Stimulated activated CD8-positive, alpha-beta memory T cell treated with anti-CD3 and anti-CD28 coated beads, Interleukin-2, amount 100 ng/mL, for 48 hours (primary cell): ENCODE data around the gene NFRKB.
A peak's percentile ranks its signal among the peaks of the same experiment; 100 is the strongest.
"Not testable (repeated sequence)": the region's sequence is repeated elsewhere in the genome, so short reads cannot be mapped to it uniquely, and the experiment has no call there.

Source experiments
- DNase-seq, 2 donors: peaks; one replicate each; pipeline ENCODE4 v3.0.0-alpha.2; 2020; ENCODE audit warnings: low read depth in 2 of 2

The NFRKB gene

DNA sequence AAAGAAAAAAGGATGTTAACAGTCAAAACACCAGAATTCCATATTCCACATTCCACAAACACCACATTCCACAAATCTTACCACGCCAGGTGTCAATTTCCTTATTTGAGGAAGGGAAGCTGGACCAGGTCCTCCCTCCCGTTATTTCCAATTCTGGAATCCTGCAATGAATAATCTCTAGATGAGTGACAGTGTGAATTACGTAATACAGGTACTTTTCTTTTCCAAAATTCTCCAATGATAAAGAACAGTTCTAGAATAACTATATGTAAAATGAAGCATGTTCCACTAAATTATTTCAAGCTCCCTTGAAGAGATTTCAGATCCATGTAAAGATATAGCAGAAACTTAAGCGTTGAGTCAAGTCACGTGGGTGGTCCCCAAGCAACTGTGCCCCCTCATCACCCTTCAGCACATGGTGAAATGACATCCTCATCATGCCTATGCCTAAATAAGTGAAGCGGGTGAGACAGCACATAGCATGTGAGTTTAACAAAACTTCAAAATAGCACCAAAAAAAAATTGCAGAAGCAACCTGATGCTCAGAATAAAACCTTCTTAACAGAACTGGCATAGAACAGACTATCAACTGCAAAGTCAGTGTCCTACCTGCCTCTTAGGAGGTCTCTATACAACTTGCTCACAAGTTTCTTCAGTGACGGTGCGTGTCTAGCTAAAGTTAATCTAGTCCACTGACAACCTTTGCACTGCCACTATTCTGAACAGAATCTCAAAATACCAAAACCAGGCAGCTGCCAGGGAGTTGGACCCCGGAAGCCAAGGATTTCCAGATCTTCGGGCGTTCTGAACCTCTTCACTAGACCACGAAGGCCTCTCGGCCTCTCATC, 876 bp downstream of the NFRKB start:
- DNase-seq = no peak

DNA sequence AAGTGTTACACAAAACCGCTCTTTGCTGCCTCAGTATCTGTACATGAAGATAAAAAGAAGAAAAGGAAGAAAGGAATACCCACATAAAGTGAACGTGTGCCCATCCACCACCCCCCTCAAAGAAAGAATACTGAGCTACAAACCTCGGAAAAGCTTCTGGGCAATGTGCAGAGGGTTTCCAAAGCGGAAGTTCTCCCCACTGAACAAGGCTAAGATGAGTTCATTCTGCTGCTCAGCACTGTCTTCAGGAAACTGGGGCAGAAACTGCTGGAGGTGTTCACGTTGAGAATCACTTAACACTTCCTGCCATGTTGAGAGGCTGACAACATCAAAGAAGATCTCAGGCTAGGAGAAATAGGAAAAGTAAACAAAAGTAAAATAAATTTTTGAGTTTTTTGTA, 6.9 kb downstream of the NFRKB start:
- no peak for DNase-seq

- no peak for DNase-seq
Measured at GRCh38 chr11:129885381-129885780, 10.0 kb downstream of the NFRKB start.

DNA sequence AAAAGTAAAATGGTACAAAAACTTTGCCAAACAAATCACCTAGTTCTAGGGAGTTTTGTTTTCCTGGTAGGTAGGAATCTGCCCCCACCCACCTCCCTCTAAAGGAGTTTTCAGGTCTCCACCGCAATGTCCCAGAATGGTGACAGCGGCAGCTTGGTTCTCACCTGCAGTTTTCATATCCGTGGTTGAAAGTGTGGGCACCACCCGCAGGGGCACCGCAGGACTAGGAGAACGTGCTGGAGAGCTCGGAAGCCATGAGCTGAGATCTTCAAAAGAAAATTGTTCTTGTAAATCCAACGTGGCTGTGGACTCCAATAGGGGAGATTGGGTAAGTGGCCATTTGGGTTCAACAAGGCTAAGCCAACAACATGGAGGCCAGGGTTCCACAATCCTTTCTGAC, 10.8 kb downstream of the NFRKB start:
- DNase-seq = no peak

DNA sequence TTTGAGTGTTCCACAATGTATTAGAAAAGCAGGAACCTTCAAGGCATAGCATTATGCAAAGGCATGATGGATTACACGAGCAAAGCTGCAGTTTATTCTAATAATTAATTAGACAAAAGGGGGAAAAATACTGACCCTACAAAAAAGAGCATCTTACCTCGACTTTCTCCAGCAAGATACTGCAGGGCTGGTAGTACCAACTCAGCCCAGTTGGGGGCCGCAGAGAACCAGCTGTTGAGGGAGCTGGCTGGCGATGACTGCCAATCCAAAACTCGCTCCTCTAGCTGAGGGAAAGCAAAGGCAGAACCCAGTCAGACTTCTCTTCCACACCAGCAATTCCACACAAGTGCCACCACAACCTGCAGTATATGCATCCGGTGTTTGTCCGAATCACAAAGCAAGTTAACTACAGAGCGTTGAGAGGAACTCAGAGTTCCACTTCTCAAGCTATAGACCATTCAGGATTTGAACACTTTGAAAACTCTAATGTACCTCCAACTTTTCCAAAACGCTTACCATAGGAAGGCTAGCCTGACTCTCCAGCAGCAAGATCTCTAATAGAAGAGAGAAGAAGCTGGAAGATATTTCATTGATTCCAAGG, 13.7 kb downstream of the NFRKB start:
- peak in 1 of 2 donors; percentile 32 for DNase-seq

- no peak for DNase-seq
Measured at GRCh38 chr11:129880311-129880710, 15.1 kb downstream of the NFRKB start.

DNA sequence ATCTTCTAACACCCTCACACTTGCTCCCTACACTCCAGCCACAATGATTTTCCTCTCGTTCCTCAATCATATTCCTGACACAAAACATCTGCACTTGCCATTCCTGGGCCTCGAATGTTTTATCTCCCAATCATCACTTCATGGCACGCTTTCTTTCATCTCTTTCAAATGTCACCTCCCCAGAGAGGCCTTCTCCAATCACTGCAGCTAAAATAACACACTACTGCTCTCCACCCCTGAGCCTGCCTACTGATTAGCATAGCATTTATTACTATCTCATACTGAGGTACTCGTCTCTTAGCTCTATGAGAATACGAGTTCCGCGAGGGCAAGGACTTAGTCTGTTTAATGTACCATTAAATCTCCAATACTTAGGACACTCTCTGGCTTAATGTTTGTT, 23.5 kb downstream of the NFRKB start:
- no peak for DNase-seq

GRCh38 chr11:129868626-129869025, 26.8 kb downstream of the NFRKB start:
- DNase-seq = not testable (repeated sequence)

DNA sequence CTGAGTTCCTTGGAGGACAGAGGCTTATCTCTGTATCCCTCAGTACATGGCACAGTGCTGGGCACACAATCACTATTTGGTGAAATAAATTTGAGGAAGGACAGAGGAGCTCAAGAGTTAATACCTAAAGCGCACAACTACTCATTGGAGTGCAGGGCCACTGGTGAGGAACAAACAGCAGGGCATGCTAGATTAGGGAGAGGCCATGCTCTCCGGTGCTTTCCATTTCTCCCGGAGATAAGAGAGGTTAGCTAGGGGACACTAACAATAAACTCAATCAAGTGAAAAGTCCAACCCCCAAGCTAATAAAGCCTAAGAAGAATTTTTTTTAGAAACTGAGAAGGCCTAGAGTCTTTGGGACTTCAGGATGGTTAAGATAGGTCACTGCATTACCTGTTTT, 29.1 kb downstream of the NFRKB start:
- no peak for DNase-seq

DNA sequence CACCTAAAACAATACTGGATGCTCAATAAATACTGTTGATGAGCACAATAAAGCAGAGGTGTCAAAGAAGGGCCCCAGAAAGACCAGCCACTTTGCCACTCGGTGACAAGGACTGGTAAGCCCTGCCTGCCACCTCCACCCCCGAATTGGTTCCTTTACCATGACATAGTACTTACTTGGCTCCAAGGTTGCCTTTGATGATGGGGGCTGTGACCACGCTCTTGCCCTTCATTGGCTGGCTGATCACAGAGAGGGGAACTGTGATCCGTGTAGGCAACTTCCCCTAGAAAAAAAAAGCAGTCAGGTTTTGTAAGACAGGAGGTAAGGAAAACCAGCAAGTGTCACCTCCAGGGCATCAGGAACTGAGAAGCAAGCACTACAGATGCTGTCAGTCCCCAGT, 29.7 kb downstream of the NFRKB start:
- no peak for DNase-seq

DNA sequence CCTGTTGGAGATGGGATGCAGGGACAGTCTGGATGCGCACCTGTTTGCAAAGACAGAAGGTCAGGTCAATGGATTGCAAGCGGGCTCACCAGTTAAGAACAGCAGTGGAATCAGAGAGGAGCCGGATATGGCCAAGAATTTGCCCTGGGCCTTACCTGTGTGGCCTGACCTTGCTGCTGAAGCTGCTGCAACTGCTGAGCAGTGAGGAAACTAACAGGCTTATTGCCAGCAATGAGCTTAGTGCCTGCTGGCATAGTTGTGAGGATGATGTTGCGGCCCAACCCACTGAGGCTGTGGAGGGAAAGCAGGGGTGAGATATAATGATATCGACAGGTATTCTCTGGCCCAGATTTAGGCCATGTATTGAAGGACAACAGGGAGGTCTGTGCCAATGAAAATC, 30.6 kb downstream of the NFRKB start:
- no peak for DNase-seq

DNA sequence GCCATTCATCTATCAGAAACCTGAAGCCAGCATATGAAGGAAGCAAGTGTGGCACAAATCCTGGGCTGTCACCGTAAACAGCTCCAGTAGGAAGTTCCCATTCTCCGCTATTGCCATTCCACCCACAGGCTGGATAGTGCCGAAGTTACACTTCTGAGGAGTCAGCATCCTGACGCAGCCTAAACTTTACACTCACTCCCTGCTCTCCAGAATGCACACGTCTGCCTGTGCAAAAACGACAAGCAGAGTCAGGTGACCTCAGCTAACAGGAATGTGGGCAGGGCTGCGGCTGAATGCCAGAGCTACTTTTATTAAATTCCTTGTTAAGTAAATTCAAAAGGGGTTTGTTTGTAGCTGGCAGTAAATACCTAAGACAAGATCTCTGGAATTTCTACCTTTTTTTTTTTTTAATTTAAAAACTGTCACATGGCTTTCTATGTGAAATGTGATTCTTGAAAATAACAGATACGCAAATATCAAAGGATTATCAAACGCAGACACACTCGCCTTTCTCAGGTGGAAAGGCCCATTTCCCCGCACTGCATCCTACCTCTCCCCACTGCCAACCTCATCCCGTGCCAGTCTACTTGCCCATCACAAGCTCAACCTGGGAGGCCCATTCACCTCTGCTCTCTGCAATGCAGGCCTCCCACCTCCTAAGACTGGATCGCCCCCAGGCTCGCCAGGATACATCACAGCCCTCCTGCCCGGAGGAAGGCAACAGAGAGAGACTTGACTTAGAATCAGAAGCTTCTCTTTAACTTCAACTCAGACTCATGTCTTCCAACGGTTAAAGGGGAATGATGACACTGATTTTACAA, 33.5 kb downstream of the NFRKB start:
- DNase-seq = no peak

GRCh38 chr11:129856036-129856435, 39.3 kb downstream of the NFRKB start:
- DNase-seq = no peak

DNA sequence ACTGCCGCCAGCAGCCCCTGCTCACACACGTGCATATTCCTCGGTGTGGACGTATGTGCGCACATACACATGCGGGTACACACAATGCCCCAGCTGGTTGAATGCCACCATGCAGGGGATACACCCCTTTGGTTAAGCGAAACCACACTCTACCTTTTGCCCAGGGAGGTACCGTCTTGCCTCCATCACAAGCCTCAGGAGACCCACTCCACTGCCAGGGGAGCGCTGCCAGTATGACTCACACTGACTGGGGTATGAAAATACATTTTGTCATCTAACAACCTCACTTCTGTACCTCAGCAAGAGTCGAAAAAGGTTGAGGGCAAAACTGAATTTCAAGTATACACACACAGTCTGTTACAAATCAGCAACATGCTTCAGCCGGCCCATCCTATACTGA, 40.3 kb downstream of the NFRKB start:
- DNase-seq = no peak

DNA sequence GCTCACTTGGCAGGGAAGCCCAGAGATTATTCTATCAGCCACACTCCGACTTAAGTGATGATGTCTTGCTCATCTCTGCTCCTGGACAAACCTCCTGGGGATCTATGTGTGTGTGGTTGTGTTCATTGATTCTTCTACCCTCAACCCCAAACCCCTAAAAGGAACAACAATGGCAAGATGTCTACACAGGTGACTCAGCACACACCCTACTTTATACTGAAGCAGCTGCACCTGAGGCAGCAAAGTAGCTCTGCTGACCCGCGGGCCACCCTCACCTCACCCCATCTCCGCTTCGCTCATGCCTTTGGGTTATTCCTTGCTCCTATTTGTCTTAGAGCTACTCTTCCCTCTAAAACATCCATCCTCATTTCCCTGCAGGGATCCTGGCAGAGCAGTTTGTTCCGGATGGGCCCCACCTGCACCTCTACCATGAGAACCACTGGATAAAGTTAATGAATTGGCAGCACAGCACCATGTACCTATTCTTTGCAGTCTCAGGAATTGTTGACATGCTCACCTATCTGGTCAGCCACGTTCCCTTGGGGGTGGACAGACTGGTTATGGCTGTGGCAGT, 41.1 kb downstream of the NFRKB start:
- no peak for DNase-seq

DNA sequence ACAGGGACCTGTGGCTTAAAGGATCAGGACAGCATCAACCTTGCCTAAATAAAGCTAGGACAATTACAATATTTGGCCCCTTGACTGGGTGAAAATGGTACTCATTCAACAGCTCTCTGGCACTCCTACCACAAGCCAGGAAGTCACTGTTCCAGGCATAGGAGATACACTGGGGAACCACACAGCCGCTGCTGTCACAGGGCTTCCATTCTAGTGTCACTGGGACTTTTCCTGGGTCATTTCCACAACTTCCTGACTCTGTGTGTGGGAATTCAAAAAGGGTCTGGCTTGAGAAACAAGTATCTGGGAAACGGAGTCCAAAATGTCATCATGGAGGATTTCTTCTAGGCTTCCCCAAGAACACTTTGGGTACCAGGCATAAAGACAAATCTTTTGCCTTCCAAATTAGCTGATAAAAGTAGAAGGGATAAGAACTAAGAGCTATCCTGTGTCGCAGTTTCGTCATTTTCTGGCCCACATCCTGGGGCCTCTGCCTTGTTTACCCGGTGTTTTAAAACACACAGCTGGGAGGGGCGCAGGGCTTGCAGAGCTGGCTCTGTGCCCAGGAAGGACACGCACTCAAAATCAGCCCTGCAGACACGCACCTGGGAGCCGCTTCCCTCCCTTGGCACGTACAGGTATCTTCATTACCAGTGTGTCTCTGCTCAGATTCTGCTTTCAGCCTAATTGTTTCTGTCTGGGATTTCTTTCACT, 41.7 kb downstream of the NFRKB start:
- no peak for DNase-seq

DNA sequence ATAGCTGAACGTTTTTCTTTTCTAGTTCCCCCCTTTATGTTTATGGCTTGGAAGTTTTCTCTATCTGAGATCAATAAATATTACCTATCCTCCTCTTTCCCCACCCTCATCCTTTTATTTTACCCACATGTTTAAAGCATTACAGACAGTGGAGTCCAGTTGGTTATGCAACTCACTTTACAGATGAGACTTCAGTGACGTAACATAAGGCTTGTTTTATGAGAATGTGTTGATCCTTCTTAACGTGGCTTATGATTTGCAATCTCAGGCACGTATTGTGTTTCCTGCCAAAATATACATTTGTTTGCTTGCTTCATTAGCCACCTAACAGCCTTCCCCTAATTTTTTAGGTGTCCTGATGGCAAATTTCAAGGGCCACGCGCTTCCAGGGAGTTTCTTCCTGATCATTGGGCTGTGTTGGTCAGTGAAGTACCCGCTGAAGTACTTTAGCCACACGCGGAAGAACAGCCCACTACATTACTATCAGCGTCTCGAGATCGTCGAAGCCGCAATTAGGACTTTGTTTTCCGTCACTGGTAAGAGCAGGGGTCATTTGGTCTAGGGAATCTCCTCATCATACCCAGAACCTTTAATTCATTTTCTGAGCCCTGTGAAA, 43.1 kb downstream of the NFRKB start:
- no peak for DNase-seq

DNA sequence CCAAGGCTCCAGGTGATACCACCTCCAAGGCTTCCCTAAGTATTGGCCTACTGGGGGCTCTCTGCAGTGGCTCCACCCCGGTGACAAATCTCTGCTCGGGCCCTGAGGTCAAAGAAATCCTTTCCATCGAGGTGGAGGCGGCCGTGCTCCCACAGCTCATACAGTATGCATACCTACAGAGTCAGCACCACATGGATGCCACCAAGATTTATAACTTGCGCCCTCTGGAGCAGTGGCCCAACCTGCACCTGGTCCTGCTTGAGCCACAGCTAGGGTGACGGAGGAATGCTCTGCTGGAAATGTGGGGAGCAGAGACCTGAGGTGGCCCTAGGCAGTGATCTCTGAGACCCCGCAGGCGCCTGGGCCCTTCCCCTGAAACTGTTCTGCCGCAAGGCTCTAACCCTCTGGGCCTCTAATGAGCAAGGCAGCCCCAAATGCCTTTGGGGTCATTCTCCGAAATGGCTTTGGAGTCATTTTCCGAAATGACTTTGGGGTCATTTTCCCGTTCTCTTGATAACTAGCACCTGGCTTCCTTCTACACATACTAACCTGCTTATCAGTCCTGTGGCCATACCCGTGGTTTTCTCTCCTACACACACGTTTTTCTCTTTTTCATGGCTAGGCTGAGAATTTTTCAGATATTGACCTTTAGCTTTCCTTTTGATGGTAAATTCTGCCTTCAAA, 45.8 kb downstream of the NFRKB start:
- DNase-seq = no peak

DNA sequence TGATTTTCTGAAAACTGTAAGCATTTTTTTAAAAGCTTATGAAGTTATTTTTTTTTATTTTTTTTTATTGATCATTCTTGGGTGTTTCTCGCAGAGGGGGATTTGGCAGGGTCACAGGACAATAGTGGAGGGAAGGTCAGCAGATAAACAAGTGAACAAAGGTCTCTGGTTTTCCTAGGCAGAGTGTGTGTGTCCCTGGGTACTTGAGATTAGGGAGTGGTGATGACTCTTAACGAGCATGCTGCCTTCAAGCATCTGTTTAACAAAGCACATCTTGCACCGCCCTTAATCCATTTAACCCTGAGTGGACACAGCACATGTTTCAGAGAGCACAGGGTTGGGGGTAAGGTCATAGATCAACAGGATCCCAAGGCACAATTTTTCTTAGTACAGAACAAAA, 48.0 kb downstream of the NFRKB start:
- not testable (repeated sequence) for DNase-seq

- no peak for DNase-seq
Measured at GRCh38 chr11:129846508-129847335, 48.7 kb downstream of the NFRKB start.
